AG09309 (cell line): ENCODE data around the gene FOXE1.

Source experiments
- DNase-seq: peaks from one replicate; pipeline ENCODE4 v3.0.0-alpha.2; 2010; ENCODE audit warnings: low read depth
- H3K4me3 ChIP-seq: 2 replicates; pipeline ENCODE4 v1.5.1; 2011; ENCODE audit warnings: mild to moderate bottlenecking, low read depth, low read length, moderate library complexity; ENCODE audit not compliant: control insufficient read depth
- TF ChIP-seq, protein P1 (sequence below): IDR thresholded peaks from 2 replicates; pipeline ENCODE4 v1.5.1; 2011; ENCODE audit warnings: mild to moderate bottlenecking, low read depth, low read length, inconsistent platforms; ENCODE audit not compliant: insufficient read depth, control insufficient read depth; ENCODE audit errors: missing control alignments

Gene FOXE1

DNA sequence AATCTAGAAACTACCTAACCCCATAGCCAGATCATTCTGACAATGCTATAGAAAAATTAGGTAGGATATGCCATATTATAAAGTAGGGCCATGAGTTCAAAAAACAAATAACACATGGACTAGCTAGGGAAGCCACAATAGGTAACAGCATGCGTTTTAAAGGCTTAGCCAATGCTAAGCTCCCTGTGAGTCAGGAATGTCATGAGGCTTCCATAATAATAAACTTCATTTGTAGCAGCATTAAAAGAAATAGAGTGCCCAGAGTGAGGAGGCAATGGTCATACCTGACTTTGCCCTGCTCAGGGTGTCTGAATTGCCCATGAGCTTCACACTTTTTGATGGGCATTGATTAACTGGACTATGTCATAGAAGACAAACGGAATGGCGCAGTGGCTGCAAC, 15.8 kb downstream of the FOXE1 start:
- no peak for DNase-seq
- H3K4me3 ChIP-seq, result no peak overlapping the region
- TF ChIP-seq, protein P1, sequence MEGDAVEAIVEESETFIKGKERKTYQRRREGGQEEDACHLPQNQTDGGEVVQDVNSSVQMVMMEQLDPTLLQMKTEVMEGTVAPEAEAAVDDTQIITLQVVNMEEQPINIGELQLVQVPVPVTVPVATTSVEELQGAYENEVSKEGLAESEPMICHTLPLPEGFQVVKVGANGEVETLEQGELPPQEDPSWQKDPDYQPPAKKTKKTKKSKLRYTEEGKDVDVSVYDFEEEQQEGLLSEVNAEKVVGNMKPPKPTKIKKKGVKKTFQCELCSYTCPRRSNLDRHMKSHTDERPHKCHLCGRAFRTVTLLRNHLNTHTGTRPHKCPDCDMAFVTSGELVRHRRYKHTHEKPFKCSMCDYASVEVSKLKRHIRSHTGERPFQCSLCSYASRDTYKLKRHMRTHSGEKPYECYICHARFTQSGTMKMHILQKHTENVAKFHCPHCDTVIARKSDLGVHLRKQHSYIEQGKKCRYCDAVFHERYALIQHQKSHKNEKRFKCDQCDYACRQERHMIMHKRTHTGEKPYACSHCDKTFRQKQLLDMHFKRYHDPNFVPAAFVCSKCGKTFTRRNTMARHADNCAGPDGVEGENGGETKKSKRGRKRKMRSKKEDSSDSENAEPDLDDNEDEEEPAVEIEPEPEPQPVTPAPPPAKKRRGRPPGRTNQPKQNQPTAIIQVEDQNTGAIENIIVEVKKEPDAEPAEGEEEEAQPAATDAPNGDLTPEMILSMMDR, result no peak

DNA sequence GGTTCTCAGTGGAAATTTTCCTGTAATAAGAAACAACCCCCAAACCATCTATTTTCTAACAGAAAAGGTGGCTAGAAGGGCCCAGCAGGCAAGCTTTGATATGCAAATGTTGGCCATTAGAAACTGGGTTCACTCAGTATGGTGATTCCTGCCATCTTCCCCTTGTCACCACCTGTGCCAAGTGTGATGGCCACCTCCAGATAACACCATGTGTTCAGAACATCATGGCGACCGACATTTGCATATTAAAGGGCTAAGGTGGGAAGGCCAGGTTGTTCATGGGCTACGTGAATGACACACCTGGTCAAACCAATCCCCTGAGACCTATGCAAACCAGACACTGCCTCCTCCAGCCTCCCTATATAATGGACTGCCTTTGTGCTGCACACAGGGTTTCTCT, 20.4 kb downstream of the FOXE1 start:
- H3K4me3 ChIP-seq, result no peak overlapping the region
- DNase-seq, result no peak
- TF ChIP-seq, protein P1, result no peak

DNA sequence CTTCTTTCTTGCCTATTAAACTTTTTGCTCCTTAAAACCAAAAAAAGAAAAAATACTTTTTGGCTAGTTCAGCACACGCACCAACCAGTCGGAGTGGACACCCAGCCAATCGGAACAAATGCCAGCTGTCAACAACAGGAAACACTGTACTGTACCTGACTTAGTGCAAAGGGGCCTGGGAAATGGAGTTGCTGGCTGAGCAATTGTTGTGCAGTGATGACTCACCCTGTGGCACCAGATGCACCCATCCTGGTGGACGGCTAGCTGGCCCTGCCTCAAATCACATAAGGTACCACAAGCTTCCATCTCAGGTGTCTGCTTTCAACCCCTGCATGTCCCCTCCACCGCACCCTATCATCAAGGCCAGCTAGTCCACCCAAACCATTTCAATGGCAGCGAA, 20.9 kb downstream of the FOXE1 start:
- no peak for DNase-seq
- TF ChIP-seq, protein P1, result no peak
- H3K4me3 ChIP-seq, result no peak overlapping the region

DNA sequence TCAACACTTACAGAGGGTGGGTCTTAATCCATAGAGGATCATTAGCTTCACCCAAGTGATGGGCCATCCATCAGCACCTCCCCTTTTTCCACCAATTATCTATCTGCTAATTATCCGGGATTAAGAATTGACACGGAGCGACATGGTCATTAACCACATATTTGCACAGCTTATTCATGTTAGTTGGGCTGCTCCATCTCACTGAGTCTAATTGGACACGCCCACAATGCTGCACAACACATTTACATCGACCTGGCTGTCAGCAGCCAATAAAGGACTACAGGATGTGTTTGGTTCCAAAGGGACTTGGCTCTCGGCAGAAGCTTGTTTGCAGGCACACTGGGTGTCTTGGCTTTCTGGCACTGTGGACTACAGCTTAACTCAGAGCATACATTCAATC, 21.6 kb downstream of the FOXE1 start:
- H3K4me3 ChIP-seq, result no peak overlapping the region
- no peak for DNase-seq
- TF ChIP-seq, protein P1, result no peak

DNA sequence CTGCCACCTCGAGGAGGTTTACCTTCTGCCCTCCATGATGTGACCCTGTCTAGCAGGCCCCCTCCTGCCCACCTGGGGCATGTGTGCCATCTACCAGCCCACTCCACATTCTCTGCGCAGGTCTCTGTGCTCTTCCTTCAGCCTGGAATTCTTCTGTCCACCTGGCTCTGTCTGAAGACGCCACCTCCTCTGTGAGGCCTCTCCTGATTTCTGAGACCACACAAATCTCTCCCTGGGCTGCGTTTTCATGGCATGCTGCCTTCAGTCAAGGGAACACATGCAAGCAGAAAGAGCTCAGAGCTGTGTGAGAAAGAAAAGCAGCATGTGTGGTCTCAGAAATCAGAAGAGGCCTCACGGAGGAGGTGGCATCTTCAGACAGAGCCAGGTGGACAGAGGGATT, 22.1 kb downstream of the FOXE1 start:
- TF ChIP-seq, protein P1, result no peak
- DNase-seq, result no peak
- H3K4me3 ChIP-seq, result no peak overlapping the region

DNA sequence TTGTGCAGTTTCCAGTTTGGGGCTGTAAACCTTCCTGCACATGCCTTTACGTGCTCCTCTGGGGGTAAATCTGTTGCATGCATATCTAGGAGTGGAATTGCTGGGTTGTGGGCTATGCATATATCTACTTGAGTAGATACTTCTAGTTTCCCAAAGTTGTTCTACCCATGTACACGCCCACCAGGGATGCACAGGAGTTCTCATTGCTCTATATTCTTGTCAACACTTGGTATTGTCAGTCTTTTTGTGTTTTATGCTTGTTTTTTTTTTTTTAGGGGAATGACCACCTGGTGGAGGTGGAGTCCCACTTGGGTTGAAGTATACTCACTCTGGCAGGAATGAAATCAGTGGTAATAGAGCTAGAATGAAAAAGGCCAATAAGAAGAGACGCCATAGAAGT, 23.0 kb downstream of the FOXE1 start:
- TF ChIP-seq, protein P1, result no peak
- H3K4me3 ChIP-seq, result no peak overlapping the region
- no peak for DNase-seq

DNA sequence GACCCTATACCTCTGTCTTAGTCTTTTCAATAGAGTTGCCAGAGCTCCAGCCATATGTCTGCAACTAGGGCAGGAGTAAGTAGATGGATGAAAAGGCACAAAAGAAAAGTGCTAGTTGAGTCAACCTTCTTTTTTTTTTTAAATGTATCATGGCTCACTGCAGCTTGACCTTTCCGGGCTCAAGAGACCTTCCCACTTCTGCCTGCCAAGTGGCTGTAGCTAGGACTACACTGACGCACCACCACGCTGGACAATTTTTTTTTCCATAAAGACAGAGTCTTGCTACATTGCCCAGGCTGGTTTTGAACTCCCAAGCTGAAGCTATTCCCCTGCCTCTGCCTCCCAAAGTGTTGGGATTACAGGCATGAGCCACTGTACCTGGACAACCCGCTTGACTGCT, 27.3 kb downstream of the FOXE1 start:
- no peak overlapping the region for H3K4me3 ChIP-seq
- TF ChIP-seq, protein P1, result no peak
- DNase-seq, result no peak
